Stimulated activated effector memory CD8-positive, alpha-beta T cell treated with anti-CD3 and anti-CD28 coated beads, Interleukin-12 subunit alpha, Interleukin-12 subunit beta, amount 100 ng/mL, for 72 hours (primary cell): ENCODE measurements around the gene OR8A1.

Experiments
- ATAC-seq: fragments of 150-1000 bp; cut with Tn5 transposase; 2 replicates; pipeline ENCODE4 v1.10.0; 2021
- DNase-seq, 2 donors: peaks; one replicate each; pipeline ENCODE4 v3.0.0; 2021 to 2022; ENCODE audit warnings: low spot score in 2 of 2
- H3K27ac Mint-ChIP-seq: one replicate; pipeline ENCODE4 v1.8.0; 2022; ENCODE audit warnings: mild to moderate bottlenecking, mixed read lengths
- H3K36me3 Mint-ChIP-seq: one replicate; pipeline ENCODE4 v1.8.0; 2022; ENCODE audit warnings: mild to moderate bottlenecking, mixed read lengths
- H3K4me1 Mint-ChIP-seq: one replicate; pipeline ENCODE4 v1.8.0; 2022; ENCODE audit warnings: mixed read lengths
- H3K4me3 Mint-ChIP-seq: one replicate; pipeline ENCODE4 v1.8.0; 2022; ENCODE audit warnings: mild to moderate bottlenecking, mixed read lengths
- H3K9me3 Mint-ChIP-seq: one replicate; pipeline ENCODE4 v1.8.0; 2022; ENCODE audit warnings: mixed read lengths

The OR8A1 gene

DNA sequence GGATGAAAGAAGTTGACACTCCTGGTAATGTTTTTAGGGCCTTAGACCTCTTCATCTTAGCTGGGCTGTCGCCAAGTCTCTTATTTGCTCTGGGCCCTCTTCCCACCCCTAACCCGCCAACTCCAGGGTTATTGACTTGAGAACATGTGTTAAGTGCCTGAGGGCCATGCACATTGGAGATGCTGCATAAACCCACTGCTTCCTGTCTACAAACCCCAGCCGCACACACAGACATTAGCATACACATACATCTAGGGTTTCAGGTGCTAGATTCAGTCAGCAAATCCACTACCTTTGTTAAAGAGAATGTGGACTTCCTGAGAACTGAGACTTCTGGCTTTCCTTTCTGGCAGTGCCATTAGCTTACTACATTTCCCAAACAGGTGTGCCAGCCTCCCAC, 42.2 kb downstream of the OR8A1 start:
- ATAC-seq (peak; percentile 77), DNase-seq (no peak)
- Mint-ChIP-seq H3K9me3 (no peaks in the 10 kb centered on the region), H3K4me1 (no peaks in the 10 kb centered on the region), H3K4me3 (no peak overlapping the region), H3K36me3 (no peaks in the 10 kb centered on the region), H3K27ac (no peak overlapping the region)

DNA sequence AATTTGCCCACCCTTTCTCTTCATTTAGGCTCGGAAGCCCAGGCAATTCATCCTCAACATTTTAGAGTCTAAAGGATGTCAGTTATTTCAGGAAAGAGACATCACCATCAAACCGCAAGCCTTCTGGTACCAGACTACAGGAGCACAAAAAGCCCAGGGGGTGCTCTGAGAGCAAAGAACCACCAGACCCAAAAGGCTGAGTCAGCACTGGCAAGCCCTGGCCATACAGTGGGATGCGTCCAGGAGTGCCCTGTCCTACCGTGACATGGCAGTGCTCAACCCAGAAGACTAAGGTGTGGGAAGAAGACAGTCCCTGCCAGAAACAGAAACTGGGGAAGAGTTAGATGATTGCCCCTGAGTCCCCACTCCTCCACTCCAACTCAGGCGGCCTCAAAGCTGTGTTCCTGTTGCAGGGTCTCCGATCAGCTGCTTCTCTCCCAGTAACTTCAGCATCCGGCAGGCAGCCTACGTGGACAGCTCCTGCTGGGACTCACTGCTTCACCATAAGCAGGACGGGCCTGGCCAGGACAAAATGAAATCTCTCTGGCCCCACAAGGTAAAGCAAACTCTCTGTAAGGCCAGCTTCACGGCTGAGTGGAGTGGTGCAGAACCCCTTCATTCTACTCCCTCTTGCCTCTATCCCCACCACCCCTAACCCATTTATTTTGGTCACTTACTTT, 42.9 kb downstream of the OR8A1 start:
- DNase-seq (no peak), ATAC-seq (peak; percentile 22)
- Mint-ChIP-seq H3K4me1 (no peaks in the 10 kb centered on the region), H3K27ac (no peak overlapping the region), H3K9me3 (no peaks in the 10 kb centered on the region), H3K36me3 (no peaks in the 10 kb centered on the region), H3K4me3 (no peak overlapping the region)

- DNase-seq (no peak), ATAC-seq (no peak)
- no peak overlapping the region for H3K4me3 Mint-ChIP-seq
- peaks cover 5% of the 10 kb centered on the region for H3K4me1 Mint-ChIP-seq
- H3K36me3 Mint-ChIP-seq: peaks cover 8% of the 10 kb centered on the region
- no peak overlapping the region for H3K27ac Mint-ChIP-seq
- H3K9me3 Mint-ChIP-seq: no peaks in the 10 kb centered on the region
Observed at GRCh38 chr11:124618863-124619262, 49.1 kb downstream of the OR8A1 start.
